BLaER1 (cell line): Measurements from ENCODE around the gene CELF6.

Experiments
- H3K27ac ChIP-seq: shearing (Covaris generic); formaldehyde crosslinking; 2 replicates; pipeline ENCODE4 v1.8.1; 2022
- H3K27me3 ChIP-seq: shearing (Covaris generic); formaldehyde crosslinking; 2 replicates; pipeline ENCODE4 v1.8.1; 2022
- H3K36me3 ChIP-seq: shearing (Covaris generic); formaldehyde crosslinking; 2 replicates; pipeline ENCODE4 v1.8.1; 2022
- H3K4me1 ChIP-seq: shearing (Covaris generic); formaldehyde crosslinking; 2 replicates; pipeline ENCODE4 v1.8.1; 2022
- H3K4me2 ChIP-seq: shearing (Covaris generic); formaldehyde crosslinking; 2 replicates; pipeline ENCODE4 v1.8.1; 2022
- H3K4me3 ChIP-seq: shearing (Covaris generic); formaldehyde crosslinking; 2 replicates; pipeline ENCODE4 v1.8.1; 2022
- H3K9ac ChIP-seq: shearing (Covaris generic); formaldehyde crosslinking; 2 replicates; pipeline ENCODE4 v1.8.1; 2022
- H3K9me3 ChIP-seq: shearing (Covaris generic); formaldehyde crosslinking; 2 replicates; pipeline ENCODE4 v1.8.1; 2022
- H4K20me1 ChIP-seq: shearing (Covaris generic); formaldehyde crosslinking; 2 replicates; pipeline ENCODE4 v1.8.1; 2022
- Cebpa-rat ChIP-seq: shearing (Covaris generic); IDR thresholded peaks from 2 replicates; pipeline ENCODE4 v1.8.1; 2022

Gene CELF6

GRCh38 chr15:72319985-72320671 is at the start of gene CELF6:
Gene CELF6, minus strand, starts transcription at chr15:72320157. Its CDS starts 283 bp downstream, at chr15:72319874.
- H3K36me3 ChIP-seq: 0 out of 2 replicates have a peak, but pooled peaks cover 6% of the 10 kb centered on the region
- peak within 1 kb of the TSS; percentile 61 for H3K4me3 ChIP-seq
- no peak within 1 kb of the TSS for H3K27ac ChIP-seq
- TF ChIP-seq Cebpa-rat: no peak
- 0 out of 2 replicates have a peak, but pooled peaks cover 5% of the 10 kb centered on the region for H3K27me3 ChIP-seq
- peaks cover 26% of the 10 kb centered on the region for H3K4me1 ChIP-seq
- H3K9ac ChIP-seq: no peak within 1 kb of the TSS
- H4K20me1 ChIP-seq: 0 out of 2 replicates have a peak, but pooled peaks cover 6% of the 10 kb centered on the region
- peak within 1 kb of the TSS; percentile 84 for H3K4me2 ChIP-seq
- peaks cover 16% of the 10 kb centered on the region; the same call in 1 of the 2 replicates for H3K9me3 ChIP-seq

DNA sequence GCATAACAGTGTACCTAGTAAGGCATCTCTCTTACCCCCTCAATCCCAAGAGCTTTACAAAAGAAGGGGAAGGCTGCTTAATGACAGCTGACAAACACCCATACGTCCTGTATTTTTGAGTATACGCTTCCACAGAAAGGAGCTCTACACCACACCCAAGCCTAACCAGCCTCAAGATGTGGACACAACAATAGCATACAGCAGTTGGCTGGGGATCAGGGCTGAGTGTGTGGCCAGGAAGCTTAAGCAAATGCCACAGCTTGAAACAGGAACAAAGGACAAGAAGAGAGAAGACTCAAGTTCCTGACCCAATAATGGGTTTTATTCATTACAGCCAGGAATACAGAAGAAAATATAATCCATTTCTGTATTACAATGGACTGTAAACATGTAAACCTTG is 48.9 kb upstream of the CELF6 start:
- H3K9me3 ChIP-seq: no peaks in the 10 kb centered on the region
- H3K27me3 ChIP-seq: no peaks in the 10 kb centered on the region
- peaks cover 76% of the 10 kb centered on the region for H4K20me1 ChIP-seq
- H3K4me2 ChIP-seq: no peak overlapping the region
- peaks cover 65% of the 10 kb centered on the region for H3K36me3 ChIP-seq
- H3K27ac ChIP-seq: no peak overlapping the region
- no peak overlapping the region for H3K4me3 ChIP-seq
- H3K4me1 ChIP-seq: peaks cover 49% of the 10 kb centered on the region
- TF ChIP-seq Cebpa-rat: no peak
- H3K9ac ChIP-seq: no peak overlapping the region

DNA sequence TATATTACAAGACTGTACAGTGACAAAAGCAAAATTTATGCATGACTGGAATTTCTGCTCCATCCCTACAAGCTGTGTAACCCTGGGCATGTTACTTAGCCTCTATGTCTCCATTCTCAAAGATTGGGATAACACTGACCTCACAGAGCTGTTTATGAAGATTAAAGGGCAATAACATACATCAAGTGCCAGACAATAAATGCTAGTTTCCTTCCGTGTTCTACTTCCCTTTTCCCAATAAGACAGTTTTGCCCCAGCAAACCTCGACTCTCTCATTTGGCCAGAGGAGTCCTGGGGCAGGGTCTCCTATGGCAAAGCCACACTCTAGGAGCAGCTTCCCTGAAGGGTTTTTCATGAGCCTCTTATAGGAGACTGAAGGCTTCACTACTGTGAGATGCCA is 48.4 kb upstream of the CELF6 start:
- no peak overlapping the region for H3K27ac ChIP-seq
- no peaks in the 10 kb centered on the region for H3K9me3 ChIP-seq
- H3K4me1 ChIP-seq: peaks cover 43% of the 10 kb centered on the region
- no peak overlapping the region; the same call in 1 of the 2 replicates for H3K4me2 ChIP-seq
- no peaks in the 10 kb centered on the region for H3K27me3 ChIP-seq
- H3K9ac ChIP-seq: no peak overlapping the region
- TF ChIP-seq Cebpa-rat: no peak
- H3K4me3 ChIP-seq: no peak overlapping the region
- peaks cover 64% of the 10 kb centered on the region for H3K36me3 ChIP-seq
- H4K20me1 ChIP-seq: peaks cover 78% of the 10 kb centered on the region

DNA sequence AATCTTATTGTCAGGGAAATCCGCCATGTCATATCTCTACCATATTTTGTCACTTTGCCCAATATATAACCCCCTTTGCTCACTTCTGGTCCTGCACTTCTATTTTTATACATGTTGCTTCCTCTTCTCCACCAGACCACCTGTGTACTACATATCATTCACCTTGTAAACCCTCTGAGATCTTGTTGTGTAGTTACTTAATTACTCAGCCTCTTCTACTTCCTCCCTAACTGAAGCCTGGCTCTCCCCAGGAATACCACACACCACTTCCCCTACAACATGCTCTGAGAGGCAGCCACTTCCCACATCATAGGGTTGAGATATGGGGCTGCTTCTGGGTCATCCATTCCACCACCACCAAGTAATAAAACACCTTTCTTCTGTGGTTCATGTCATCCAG is 45.9 kb upstream of the CELF6 start:
- Histone ChIP-seq H3K9me3 (no peaks in the 10 kb centered on the region), H3K4me2 (peak overlapping the region; percentile 59), H3K4me3 (no peak overlapping the region), H3K4me1 (peaks cover 36% of the 10 kb centered on the region), H3K27ac (no peak overlapping the region), H3K9ac (no peak overlapping the region), H3K27me3 (no peaks in the 10 kb centered on the region), H4K20me1 (peaks cover 89% of the 10 kb centered on the region), H3K36me3 (peaks cover 54% of the 10 kb centered on the region)
- TF ChIP-seq Cebpa-rat: no peak

- Histone ChIP-seq H3K4me2 (no peak overlapping the region), H4K20me1 (peaks cover 92% of the 10 kb centered on the region), H3K27ac (no peak overlapping the region), H3K4me3 (no peak overlapping the region), H3K9me3 (no peaks in the 10 kb centered on the region), H3K27me3 (no peaks in the 10 kb centered on the region), H3K9ac (no peak overlapping the region), H3K4me1 (peaks cover 9% of the 10 kb centered on the region), H3K36me3 (peaks cover 52% of the 10 kb centered on the region)
- no peak for TF ChIP-seq Cebpa-rat
These were observed 41.2 kb upstream of the CELF6 start for GRCh38 chr15:72361176-72361575.

GRCh38 chr15:72358650-72359171 is 38.8 kb upstream of the CELF6 start:
- Histone ChIP-seq H3K4me3 (no peak overlapping the region), H3K9ac (no peak overlapping the region), H3K27ac (no peak overlapping the region), H4K20me1 (peaks cover 93% of the 10 kb centered on the region), H3K9me3 (no peaks in the 10 kb centered on the region), H3K27me3 (no peaks in the 10 kb centered on the region), H3K36me3 (peaks cover 77% of the 10 kb centered on the region), H3K4me1 (no peaks in the 10 kb centered on the region), H3K4me2 (no peak overlapping the region)
- TF ChIP-seq Cebpa-rat: no peak

GRCh38 chr15:72358121-72358520 is 38.2 kb upstream of the CELF6 start:
- Histone ChIP-seq H3K4me2 (no peak overlapping the region), H3K27me3 (no peaks in the 10 kb centered on the region), H4K20me1 (peaks cover 89% of the 10 kb centered on the region), H3K9me3 (no peaks in the 10 kb centered on the region), H3K9ac (no peak overlapping the region), H3K4me1 (no peaks in the 10 kb centered on the region), H3K4me3 (no peak overlapping the region), H3K36me3 (peaks cover 79% of the 10 kb centered on the region), H3K27ac (no peak overlapping the region)
- no peak for TF ChIP-seq Cebpa-rat

- Histone ChIP-seq H3K27me3 (no peaks in the 10 kb centered on the region), H3K9me3 (no peaks in the 10 kb centered on the region), H3K4me2 (no peak overlapping the region), H3K9ac (no peak overlapping the region), H3K36me3 (peaks cover 99% of the 10 kb centered on the region), H3K4me1 (no peaks in the 10 kb centered on the region), H3K27ac (no peak overlapping the region), H3K4me3 (no peak overlapping the region), H4K20me1 (peaks cover 52% of the 10 kb centered on the region)
- no peak for TF ChIP-seq Cebpa-rat
These were observed 34.5 kb upstream of the CELF6 start for GRCh38 chr15:72354496-72354895.

DNA sequence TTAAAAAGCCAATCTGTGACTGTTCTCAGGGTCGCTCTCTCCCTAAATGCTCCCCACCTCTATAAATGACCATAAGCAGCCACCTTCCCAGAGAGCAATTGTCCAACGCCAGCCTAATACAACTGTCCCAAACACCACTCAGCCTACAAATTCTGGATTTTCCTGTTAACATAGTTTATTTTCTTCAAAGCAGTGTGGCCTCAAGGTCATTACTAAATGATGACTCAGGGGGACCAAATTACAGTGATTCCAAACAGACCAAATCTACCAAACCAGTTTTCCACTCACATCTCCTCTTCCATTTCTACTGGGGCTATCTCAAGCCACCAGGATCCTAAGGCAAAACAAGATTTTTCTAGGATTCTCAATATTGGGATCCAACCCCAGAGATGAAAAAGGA is 33.3 kb upstream of the CELF6 start:
- Histone ChIP-seq H3K4me1 (no peaks in the 10 kb centered on the region; the same call in 1 of the 2 replicates), H3K27me3 (no peaks in the 10 kb centered on the region), H3K36me3 (peaks cover 100% of the 10 kb centered on the region), H4K20me1 (peaks cover 49% of the 10 kb centered on the region), H3K9me3 (no peaks in the 10 kb centered on the region), H3K4me2 (no peak overlapping the region), H3K4me3 (no peak overlapping the region), H3K9ac (no peak overlapping the region), H3K27ac (no peak overlapping the region)
- TF ChIP-seq Cebpa-rat: no peak

DNA sequence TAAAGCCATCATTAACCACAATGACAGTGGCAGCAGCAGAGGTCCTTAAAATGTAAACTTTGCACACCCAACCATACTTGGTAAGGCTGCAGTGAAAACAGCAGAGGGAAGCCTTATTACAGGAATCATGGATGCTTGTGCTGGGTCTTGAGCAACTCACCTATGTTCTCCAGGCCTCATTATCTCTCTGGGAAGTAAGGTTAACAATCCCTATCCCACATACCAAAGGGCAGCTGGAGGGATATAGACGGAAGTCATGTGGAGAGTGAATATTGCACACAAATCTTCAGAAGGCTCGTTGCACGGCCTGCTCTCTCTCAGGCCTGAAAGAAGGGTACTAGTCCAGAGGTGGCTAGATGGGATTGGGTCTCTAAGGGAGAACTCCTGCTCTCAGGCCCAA is 25.8 kb upstream of the CELF6 start:
- TF ChIP-seq Cebpa-rat: no peak
- peaks cover 91% of the 10 kb centered on the region for H3K36me3 ChIP-seq
- no peaks in the 10 kb centered on the region; the same call in 1 of the 2 replicates for H3K4me1 ChIP-seq
- 0 out of 2 replicates have a peak, but pooled peaks cover 9% of the 10 kb centered on the region for H4K20me1 ChIP-seq
- H3K4me2 ChIP-seq: no peak overlapping the region
- H3K9ac ChIP-seq: no peak overlapping the region
- H3K27me3 ChIP-seq: no peaks in the 10 kb centered on the region
- H3K4me3 ChIP-seq: no peak overlapping the region
- H3K27ac ChIP-seq: no peak overlapping the region
- H3K9me3 ChIP-seq: no peaks in the 10 kb centered on the region
